Inflammatory macrophage treated with lipopolysaccharide for 1 hour (primary cell): ENCODE measurements around the gene UBE2E2.

Experiments
- DNase-seq, 2 donors: peaks; one replicate each; pipeline ENCODE4 v3.0.0-alpha.2; 2020 to 2022

UBE2E2 gene

GRCh38 chr3:23640471-23641146 lies 437.5 kb downstream of the UBE2E2 start:
- peak; percentile 35 to 47 for DNase-seq
